ENCODE measurements around the gene TAS2R10. TPM values are rescaled to one million over a fixed set of nuclear protein-coding genes. Genes with fewer than 3 reads are reported as not detected.

Gene TAS2R10
- total and polyA plus RNA-seq, 9 donors: 0.07 to 2.5 (median 0.84) TPM; not detected in 2

DNA sequence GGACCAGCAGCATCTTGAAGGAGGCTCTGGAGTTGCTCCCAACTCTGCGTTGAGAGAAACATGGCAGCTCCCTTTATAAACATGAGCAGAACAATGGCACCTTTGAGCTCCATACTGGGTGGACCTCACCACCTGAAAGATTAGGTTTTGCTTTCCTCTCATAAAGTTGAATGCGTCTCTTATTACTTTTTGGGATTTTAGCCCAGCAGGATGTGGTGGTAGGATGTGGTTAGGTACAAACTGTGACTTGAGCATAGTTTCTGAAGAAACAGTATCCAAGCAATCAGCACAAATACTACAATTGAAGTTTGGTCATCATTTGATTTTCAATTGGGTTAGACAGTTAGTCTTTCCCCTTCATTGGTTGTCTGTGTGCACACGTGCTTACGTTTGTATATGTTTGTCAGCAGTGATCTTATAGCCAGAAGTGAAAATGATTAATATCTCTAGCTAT, 23.3 kb upstream of the TAS2R10 start, which contains the start of gene PRR4:
TSS of gene PRR4 (minus strand) at position 51 of the 454 bp plus-strand sequence. CDS start at position 13, 38 bp downstream.
- 95 to 97% (median 95%) methylated on average over 4 of the region's 4 CpGs for WGBS, 3 donors
- Histone ChIP-seq H3K4me1 (ENCODE audit: insufficient read depth) (no peaks in the 10 kb centered on the region), H3K4me3 (no peak within 1 kb of the TSS), H3K9me3 (no peaks in the 10 kb centered on the region), H3K27ac (no peak within 1 kb of the TSS), H3K27me3 (no peaks in the 10 kb centered on the region), H3K36me3 (no peaks in the 10 kb centered on the region)
- no peak for DNase-seq
- intact Hi-C loops (cut with DNase I): no loop called here
- TF ChIP-seq CTCF (IDR thresholded peaks at IDR 0.05): no peak

DNA sequence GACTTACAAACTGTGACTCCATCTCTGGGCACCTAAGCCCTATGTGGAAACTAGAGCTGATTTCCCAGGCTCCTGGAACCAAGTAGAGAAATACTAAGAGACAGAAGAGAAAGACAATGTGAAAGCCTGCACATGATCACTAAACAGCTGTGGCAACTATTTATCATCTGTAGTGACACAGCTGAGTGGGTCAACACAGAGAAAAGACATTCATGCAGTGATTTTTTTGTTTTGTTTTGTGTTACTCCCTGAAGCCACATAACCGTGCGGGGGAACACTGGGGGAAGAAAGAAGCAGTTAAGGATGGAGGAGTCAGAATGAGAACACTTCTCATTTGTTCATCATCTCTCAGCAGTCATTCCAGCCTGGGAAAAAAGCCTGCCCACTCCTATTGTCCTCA, 21.6 kb upstream of the TAS2R10 start:
- TF ChIP-seq CTCF (IDR thresholded peaks at IDR 0.05): no peak
- TF ChIP-seq POLR2A (IDR thresholded peaks at IDR 0.05): no peak
- no peak for TF ChIP-seq EP300 (IDR thresholded peaks at IDR 0.05)
- no peaks in the 10 kb centered on the region for H3K4me1 ChIP-seq (ENCODE audit: insufficient read depth)
- no peaks in the 10 kb centered on the region for H3K27me3 ChIP-seq
- intact Hi-C loops (cut with DNase I): no loop called here
- H3K9me3 ChIP-seq: no peaks in the 10 kb centered on the region
- H3K36me3 ChIP-seq: no peaks in the 10 kb centered on the region
- H3K4me3 ChIP-seq: no peak overlapping the region
- no peak for DNase-seq
- 9 to 20% (median 13%) methylated on average over 2 of the region's 2 CpGs for WGBS, 3 donors
- H3K27ac ChIP-seq: no peak overlapping the region

DNA sequence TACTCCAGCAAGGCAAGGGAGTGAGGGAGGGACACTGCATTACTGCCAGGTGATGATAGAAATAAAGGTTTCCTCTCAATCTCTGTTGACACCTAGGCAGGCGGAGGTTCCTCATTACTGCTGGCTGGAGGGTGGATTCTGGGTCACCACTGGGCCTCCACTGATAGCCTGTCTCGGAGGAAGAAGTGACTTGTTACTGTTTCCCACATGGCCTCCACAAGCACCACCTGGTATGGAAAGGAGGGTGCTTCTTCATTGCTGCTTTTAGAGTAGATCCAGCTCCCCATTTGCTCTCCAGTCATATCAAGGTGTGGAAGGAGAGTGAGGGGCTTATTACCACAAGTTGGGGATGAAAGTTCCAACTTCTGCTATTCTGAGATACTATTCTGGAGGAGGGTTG, 16.7 kb upstream of the TAS2R10 start:
- no peaks in the 10 kb centered on the region for H3K4me1 ChIP-seq (ENCODE audit: insufficient read depth)
- H3K27ac ChIP-seq: no peak overlapping the region
- 94 to 100% (median 97%) methylated on average over 2 of the region's 2 CpGs for WGBS, 3 donors
- TF ChIP-seq EP300 (IDR thresholded peaks at IDR 0.05) (no peak), CTCF (IDR thresholded peaks at IDR 0.05) (no peak), POLR2A (IDR thresholded peaks at IDR 0.05) (no peak)
- no peak overlapping the region for H3K4me3 ChIP-seq
- no peaks in the 10 kb centered on the region for H3K36me3 ChIP-seq
- intact Hi-C loops (cut with DNase I): no loop called here
- no peaks in the 10 kb centered on the region for H3K9me3 ChIP-seq
- no peaks in the 10 kb centered on the region for H3K27me3 ChIP-seq
- no peak for DNase-seq

GRCh38 chr12:10838461-10838860, 12.3 kb upstream of the TAS2R10 start:
- Histone ChIP-seq H3K27ac (no peak overlapping the region), H3K36me3 (no peaks in the 10 kb centered on the region), H3K9me3 (no peaks in the 10 kb centered on the region), H3K27me3 (no peaks in the 10 kb centered on the region), H3K4me3 (no peak overlapping the region), H3K4me1 (ENCODE audit: insufficient read depth) (no peaks in the 10 kb centered on the region)
- TF ChIP-seq EP300 (IDR thresholded peaks at IDR 0.05) (no peak), CTCF (IDR thresholded peaks at IDR 0.05) (no peak), POLR2A (IDR thresholded peaks at IDR 0.05) (no peak)
- 85 to 93% (median 87%) methylated on average over 3 of the region's 3 CpGs for WGBS, 3 donors
- intact Hi-C loops (cut with DNase I): no loop called here
- DNase-seq: no peak

Data from ovary (tissue), 9 donors.